Ovary (tissue), 9 donors: ENCODE data around the gene ADCY5. TPM values are rescaled to one million over a fixed set of nuclear protein-coding genes. Genes with fewer than 3 reads are reported as not detected.
"Not testable (repeated sequence)": the region's sequence is repeated elsewhere in the genome, so short reads cannot be mapped to it uniquely, and the experiment has no call there.

ENCODE experiments used
- DNase-seq, 5 donors: peaks; one replicate each; pipeline ENCODE4 v3.0.0-alpha.2; 2019 to 2020
- H3K27ac ChIP-seq, 2 donors: fragments of 200-600 bp; one replicate each; pipeline versions ENCODE4 v1.5.1 to v1.8.0; 2019 to 2022
- H3K27me3 ChIP-seq: fragments of 200-600 bp; one replicate; pipeline ENCODE4 v1.8.0; 2022
- H3K36me3 ChIP-seq: fragments of 200-600 bp; sonication (generic); one replicate; pipeline ENCODE4 v1.5.1; 2019
- H3K4me1 ChIP-seq: one replicate; pipeline ENCODE4 v1.8.1; 2013; ENCODE audit warnings: mild to moderate bottlenecking, moderate library complexity; ENCODE audit not compliant: insufficient read depth
- H3K4me3 ChIP-seq: fragments of 200-600 bp; sonication (generic); one replicate; pipeline ENCODE4 v1.5.1; 2017
- H3K9me3 ChIP-seq, 2 donors: fragments of 200-600 bp in 1 of 2; sonication (generic) in 1 of 2; one replicate each; pipeline versions ENCODE4 v1.5.1 to v1.8.1; 2013 to 2019; ENCODE audit warnings: mild to moderate bottlenecking in 1 of 2, moderate library complexity in 1 of 2
- EP300 ChIP-seq: sonication (generic); formaldehyde crosslinking; IDR thresholded peaks from one replicate; pipeline ENCODE4 v1.6.1; 2017; ENCODE audit warnings: antibody characterized with exemption
- POLR2A ChIP-seq: fragments of 450-650 bp; IDR thresholded peaks from one replicate; pipeline ENCODE4 v1.6.1; 2017; ENCODE audit warnings: antibody characterized with exemption, mild to moderate bottlenecking, moderate library complexity
- WGBS, 3 donors: extraction: QIAGEN DNeasy Blood & Tissue Kit in 1 of 3; methylation state at CpG; one replicate each; pipeline versions ENCODE4 v1.1.5 to v1.1.7; 2013 to 2017; 5-methylcytosine and 5-hydroxymethylcytosine counted together
- intact Hi-C, 4 donors: fragments of 100-400 bp; cut with DNase I; formaldehyde crosslinking; loops; one replicate each; pipeline versions ENCODE4 v1.11.0 to v1.15.1; 2022 to 2023
- polyA plus RNA-seq, 2 donors: library from polyadenylated mRNA; stranded (reverse); fragments of 200-250 nt in 1 of 2; fragments of 350-450 nt in 1 of 2; fragmentation: Illumina TruSeq in 1 of 2; extraction: RNeasy Lipid Tissue Mini Kit (QIAGEN cat#74804) in 1 of 2; gene quantifications; one replicate each; pipeline ENCODE4 v1.2.3, GENCODE V29; 2013 to 2014
- total RNA-seq, 7 donors: library from RNA; depleted of rRNA in 2 of 7; stranded (reverse); fragments of >200 nt in 2 of 7; fragmentation: NEBNext Ultra II Directional in 3 of 7; extraction: Animal tissue kit (Norgen Biotek cat#: 25700) in 3 of 7; gene quantifications; one replicate each; pipeline versions ENCODE4 v1.1.0 to v1.2.4, GENCODE V29; 2016 to 2023
- TF ChIP-seq, protein P1 (sequence below), 3 donors: fragments of 450-650 bp in 2 of 3; fragments of 200-600 bp in 1 of 3; IDR thresholded peaks; one replicate each; pipeline versions ENCODE4 v1.5.1 to v1.8.0; 2016 to 2022; ENCODE audit warnings: antibody characterized with exemption in 3 of 3, mild to moderate bottlenecking in 1 of 3
- donor health status: DM: no; HTN: no; CAD: no; lungs with moderate emphysema.
- donor health status: DM: no; HTN: no; CAD: no.
- donor health status: Bipolar disorder and iron deficiency.
- donor health status: DM: yes; HTN: yes; CAD: no.
- donor health status: DM: no; HTN: no; CAD: no.
- donor health status: DM: yes; HTN: yes; CAD: no.

ADCY5 gene
- total and polyA plus RNA-seq, 9 donors, result 5.3 to 36.2 (median 20.3) TPM

DNA sequence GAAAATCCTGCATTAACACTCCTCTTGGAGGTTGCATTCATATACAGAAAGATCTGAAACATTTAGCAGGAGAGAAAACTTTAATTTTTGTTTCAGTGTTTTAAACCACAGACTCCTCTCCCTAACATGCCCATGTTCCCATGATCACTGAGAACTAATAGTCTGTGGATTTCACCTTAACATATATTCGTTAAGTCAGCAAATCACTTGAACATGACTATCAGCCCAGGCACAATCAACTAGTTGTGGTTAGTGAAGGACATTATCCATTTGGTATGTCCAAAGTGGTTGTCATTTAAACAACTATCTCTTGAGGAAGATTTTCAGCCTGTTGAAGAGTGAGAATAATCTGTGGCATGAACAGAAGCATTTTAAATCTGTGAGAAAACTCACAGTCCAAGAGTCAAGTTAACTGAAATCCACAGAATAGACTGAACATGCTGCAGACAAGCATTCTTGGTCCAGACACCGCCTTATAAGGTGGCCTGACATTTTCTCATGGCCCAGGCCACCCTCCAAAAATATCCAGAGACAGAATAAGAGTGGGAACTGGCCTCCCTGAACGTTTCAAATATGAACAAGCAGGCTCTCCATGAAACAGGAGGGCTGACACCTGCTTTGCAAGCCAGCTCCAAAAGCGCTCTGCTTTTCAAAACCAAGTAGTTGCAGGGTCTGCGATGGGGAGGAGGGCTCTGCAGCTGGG is 39.9 kb upstream of the ADCY5 start:
- Histone ChIP-seq H3K36me3 (no peaks in the 10 kb centered on the region), H3K9me3 (no peaks in the 10 kb centered on the region), H3K4me3 (no peak overlapping the region), H3K4me1 (peaks cover 2% of the 10 kb centered on the region), H3K27ac (no peak overlapping the region), H3K27me3 (no peaks in the 10 kb centered on the region)
- no peak for DNase-seq
- WGBS, 3 donors, result 63 to 72% (median 66%) methylated on average over 5 of the region's 5 CpGs
- intact Hi-C loops, result loop anchor here (1.0 to 5.0 kb wide), 3 partner anchors 159 to 161 kb away; no protein-coding TSS in a partner anchor
- TF ChIP-seq, protein P1, sequence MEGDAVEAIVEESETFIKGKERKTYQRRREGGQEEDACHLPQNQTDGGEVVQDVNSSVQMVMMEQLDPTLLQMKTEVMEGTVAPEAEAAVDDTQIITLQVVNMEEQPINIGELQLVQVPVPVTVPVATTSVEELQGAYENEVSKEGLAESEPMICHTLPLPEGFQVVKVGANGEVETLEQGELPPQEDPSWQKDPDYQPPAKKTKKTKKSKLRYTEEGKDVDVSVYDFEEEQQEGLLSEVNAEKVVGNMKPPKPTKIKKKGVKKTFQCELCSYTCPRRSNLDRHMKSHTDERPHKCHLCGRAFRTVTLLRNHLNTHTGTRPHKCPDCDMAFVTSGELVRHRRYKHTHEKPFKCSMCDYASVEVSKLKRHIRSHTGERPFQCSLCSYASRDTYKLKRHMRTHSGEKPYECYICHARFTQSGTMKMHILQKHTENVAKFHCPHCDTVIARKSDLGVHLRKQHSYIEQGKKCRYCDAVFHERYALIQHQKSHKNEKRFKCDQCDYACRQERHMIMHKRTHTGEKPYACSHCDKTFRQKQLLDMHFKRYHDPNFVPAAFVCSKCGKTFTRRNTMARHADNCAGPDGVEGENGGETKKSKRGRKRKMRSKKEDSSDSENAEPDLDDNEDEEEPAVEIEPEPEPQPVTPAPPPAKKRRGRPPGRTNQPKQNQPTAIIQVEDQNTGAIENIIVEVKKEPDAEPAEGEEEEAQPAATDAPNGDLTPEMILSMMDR (IDR thresholded peaks at IDR 0.05), result no peak

DNA sequence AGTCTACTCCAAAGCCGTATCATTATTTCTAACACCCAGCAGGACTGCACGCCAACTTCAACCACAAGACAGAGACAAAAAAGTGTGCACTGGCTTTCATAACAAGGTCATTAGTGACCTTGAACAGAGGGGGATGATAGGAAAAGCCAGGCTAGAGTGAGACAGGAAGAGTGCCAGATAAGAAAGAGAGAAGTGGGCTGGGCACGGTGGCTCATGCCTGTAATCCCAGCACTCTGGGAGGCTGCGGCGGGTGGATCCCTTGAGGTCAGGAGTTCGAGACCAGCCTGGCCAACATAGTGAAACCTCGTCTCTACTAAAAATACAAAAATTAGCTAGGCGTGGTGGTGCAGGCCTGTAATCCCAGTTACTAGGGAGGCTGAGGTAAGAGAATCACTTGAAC is 38.2 kb upstream of the ADCY5 start:
- WGBS, 3 donors, result 47 to 72% (median 57%) methylated on average over 8 of the region's 8 CpGs
- H3K4me1 ChIP-seq, DNase-seq, H3K27me3 ChIP-seq, H3K36me3 ChIP-seq, H3K27ac ChIP-seq, H3K9me3 ChIP-seq, H3K4me3 ChIP-seq: not testable (repeated sequence)
- intact Hi-C loops, result loop anchor here in 1 of 4 donors (5.0 kb wide), 1 partner anchor 160 kb away; no protein-coding TSS in a partner anchor

DNA sequence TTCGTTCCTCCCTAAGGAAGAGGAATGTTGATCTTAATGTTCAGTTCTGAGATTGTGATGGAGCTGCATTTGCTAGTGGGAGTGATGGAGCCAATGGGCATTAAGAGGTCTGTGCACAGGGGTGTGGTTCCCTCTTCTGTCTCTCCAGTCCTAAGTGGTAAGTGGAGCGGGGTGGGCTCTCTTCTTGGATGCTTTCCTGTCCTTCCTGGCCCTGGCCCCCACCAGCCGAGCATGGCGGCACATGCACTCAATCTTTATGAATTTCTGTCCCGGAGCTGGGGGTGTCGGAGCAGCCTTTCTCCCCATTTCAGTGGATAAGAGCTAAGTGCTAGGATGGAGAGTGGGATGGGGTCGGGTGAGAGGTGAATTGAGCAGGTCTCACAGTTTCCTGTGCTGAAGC is 37.6 kb upstream of the ADCY5 start:
- Histone ChIP-seq H3K9me3 (no peaks in the 10 kb centered on the region), H3K4me3 (no peak overlapping the region), H3K36me3 (no peaks in the 10 kb centered on the region), H3K4me1 (peaks cover 2% of the 10 kb centered on the region), H3K27me3 (no peaks in the 10 kb centered on the region), H3K27ac (no peak overlapping the region)
- WGBS, 3 donors, result 89 to 97% (median 94%) methylated on average over 7 of the region's 7 CpGs
- intact Hi-C loops, result loop anchor here in 1 of 4 donors (5.0 kb wide), 1 partner anchor 159 kb away; no protein-coding TSS in a partner anchor
- no peak for TF ChIP-seq POLR2A
- no peak for TF ChIP-seq EP300
- TF ChIP-seq, protein P1 (IDR thresholded peaks at IDR 0.05), result no peak
- no peak for DNase-seq

DNA sequence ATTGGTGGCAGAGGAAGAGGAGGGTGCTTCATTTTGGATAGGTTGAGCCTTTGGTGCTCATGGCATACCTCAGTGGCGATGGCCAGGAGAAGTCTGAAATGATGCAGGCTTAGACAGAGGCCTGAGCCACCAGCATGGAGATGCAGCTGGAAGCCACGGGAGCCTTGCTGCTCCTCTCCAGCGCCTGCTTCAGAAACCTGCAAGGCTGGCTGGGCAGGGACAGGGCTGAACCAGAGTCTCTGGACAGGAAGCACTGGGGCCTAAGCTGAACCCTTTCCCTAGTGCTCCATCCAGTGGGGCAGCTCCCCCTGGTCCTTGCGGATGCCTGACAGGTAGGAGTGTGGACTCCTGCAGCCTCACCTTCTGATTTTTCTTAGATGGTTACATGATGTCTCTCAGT is 36.7 kb upstream of the ADCY5 start:
- no peaks in the 10 kb centered on the region for H3K36me3 ChIP-seq
- intact Hi-C loops, result loop anchor here in 1 of 4 donors (5.0 kb wide), 1 partner anchor 158 kb away; no protein-coding TSS in a partner anchor
- H3K4me3 ChIP-seq, result no peak overlapping the region
- no peaks in the 10 kb centered on the region for H3K9me3 ChIP-seq
- WGBS, 3 donors, result 87 to 97% (median 89%) methylated on average over 4 of the region's 4 CpGs
- H3K27ac ChIP-seq, result no peak overlapping the region
- no peaks in the 10 kb centered on the region for H3K27me3 ChIP-seq
- H3K4me1 ChIP-seq, result peaks cover 2% of the 10 kb centered on the region
- no peak for DNase-seq
- TF ChIP-seq POLR2A (no peak), EP300 (no peak)
- TF ChIP-seq, protein P1 (IDR thresholded peaks at IDR 0.05), result no peak

DNA sequence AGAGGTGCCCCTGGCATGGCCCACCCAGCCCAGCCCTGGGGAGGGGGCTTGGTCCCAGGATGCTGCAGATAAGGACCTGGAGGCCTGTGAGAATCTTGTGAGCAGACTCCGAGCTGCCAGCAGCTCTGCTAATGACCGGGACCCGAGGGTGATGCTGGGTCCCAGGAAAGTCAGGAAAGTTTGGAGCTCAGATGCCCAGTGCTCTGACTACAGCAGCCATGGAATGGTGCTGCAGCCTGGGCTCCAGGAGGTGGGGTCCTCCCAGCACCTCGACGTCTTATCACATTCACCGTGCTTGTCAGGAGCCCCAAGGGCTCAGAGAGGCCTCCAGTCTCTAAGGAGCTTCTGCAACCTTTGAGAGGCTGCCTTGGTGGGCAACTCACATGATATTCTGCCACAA is 34.3 kb upstream of the ADCY5 start:
- 85 to 88% (median 86%) methylated on average over 6 of the region's 6 CpGs for WGBS, 3 donors
- H3K27ac ChIP-seq, result no peak overlapping the region
- TF ChIP-seq, protein P1 (IDR thresholded peaks at IDR 0.05), result no peak
- TF ChIP-seq POLR2A (no peak), EP300 (no peak)
- H3K9me3 ChIP-seq, result no peaks in the 10 kb centered on the region
- no peaks in the 10 kb centered on the region for H3K27me3 ChIP-seq
- DNase-seq, result no peak
- H3K36me3 ChIP-seq, result no peaks in the 10 kb centered on the region
- H3K4me1 ChIP-seq, result no peaks in the 10 kb centered on the region
- intact Hi-C loops, result no loop called here
- no peak overlapping the region for H3K4me3 ChIP-seq
